GM12878 (cell line): ENCODE measurements around the gene ANKRD34A. TPM values are rescaled to one million over a fixed set of nuclear protein-coding genes. Genes with fewer than 3 reads are reported as not detected.

Experiments used
- CHD2 ChIP-seq: IDR thresholded peaks from 2 replicates; pipeline ENCODE4 v1.6.1; 2011; ENCODE audit warnings: low read depth, low read length, improper control_type of control experiment, borderline replicate concordance
- FOS ChIP-seq: IDR thresholded peaks from 3 replicates; pipeline ENCODE4 v1.6.1; 2011; ENCODE audit warnings: borderline replicate concordance; ENCODE audit not compliant: insufficient read length; ENCODE audit errors: extremely low read depth
- FOXM1 ChIP-seq: IDR thresholded peaks from 2 replicates; pipeline ENCODE4 v1.6.1; 2012; ENCODE audit warnings: low read depth, mild to moderate bottlenecking, inconsistent platforms, low read length, moderate library complexity
- IRF5 ChIP-seq: fragments of 450-650 bp; IDR thresholded peaks from 2 replicates; pipeline ENCODE4 v1.6.1; 2017; ENCODE audit warnings: borderline replicate concordance
- KDM1A ChIP-seq: fragments of 200-600 bp; sonication (generic); IDR thresholded peaks from 2 replicates; pipeline ENCODE4 v1.6.1; 2016; ENCODE audit warnings: borderline replicate concordance
- NR2C2 ChIP-seq: IDR thresholded peaks from 2 replicates; pipeline ENCODE4 v1.6.1; 2011; ENCODE audit warnings: borderline replicate concordance, low read depth; ENCODE audit not compliant: control insufficient read depth, insufficient read length
- PML ChIP-seq: IDR thresholded peaks from 2 replicates; pipeline ENCODE4 v1.6.1; 2012; ENCODE audit warnings: low read length, inconsistent platforms
- RELA ChIP-seq: fragments of 450-650 bp; IDR thresholded peaks from 2 replicates; pipeline ENCODE4 v1.8.0; 2014; ENCODE audit warnings: borderline replicate concordance; ENCODE audit not compliant: partially characterized antibody
- REST ChIP-seq: IDR thresholded peaks from 2 replicates; pipeline ENCODE4 v1.6.1; 2012; ENCODE audit warnings: mild to moderate bottlenecking, low read depth, low read length
- SUZ12 ChIP-seq: fragments of 200-600 bp; sonication (generic); IDR thresholded peaks from one replicate; pipeline ENCODE4 v1.6.1; 2018; ENCODE audit warnings: antibody characterized with exemption, mild to moderate bottlenecking; ENCODE audit not compliant: unreplicated experiment
- TBL1XR1 ChIP-seq: IDR thresholded peaks from 2 replicates; pipeline ENCODE4 v1.6.1; 2012; ENCODE audit warnings: low read depth, low read length, improper control_type of control experiment
- ZNF274 ChIP-seq: IDR thresholded peaks from one replicate; pipeline ENCODE4 v1.8.0; 2011; ENCODE audit not compliant: insufficient read length, insufficient read depth
- polyA plus RNA-seq, 11 experiments: library from polyadenylated mRNA; depleted of rRNA in 4 of 11; unstranded in 6 of 11; stranded (reverse) in 5 of 11; fragments of >200 nt; fragmentation: Nextera tagmentation in 4 of 11; fragmentation: Illumina TruSeq in 1 of 11; extraction: Ambion mirVana in 4 of 11; extraction: Trizol in 1 of 11; gene quantifications; 1 replicate in 1 of 11; 2 replicates in 10 of 11; pipeline versions ENCODE4 v1.2.1 to v1.2.3, GENCODE V29; 2011 to 2016; ENCODE audit warnings: inconsistent platforms in 2 of 11, missing spikeins in 2 of 11, low read depth in 1 of 11
- total RNA-seq, 4 experiments: library from RNA; depleted of rRNA in 3 of 4; stranded (reverse); fragments of >200 nt in 3 of 4; fragmentation: Illumina TruSeq in 1 of 4; extraction: Trizol in 1 of 4; gene quantifications; 2 replicates each; pipeline versions ENCODE4 v1.2.1 to v1.2.3, GENCODE V29; 2013 to 2021

ANKRD34A gene
- total and polyA plus RNA-seq, 10 of the 15 experiments (the other 5 are each of a cell fraction or from before 2014, with no cell fraction given) = 0.40 to 3.5 (median 1.6) TPM

GRCh38 chr1:145927063-145927886, 37.1 kb downstream of the ANKRD34A start, which contains the start of gene RBM8A (continued):
- TF ChIP-seq IRF5 (peak; percentile 26; the same call in 1 of the 2 replicates), PML (peak; percentile 96), TBL1XR1 (peak; percentile 46; the same call in 1 of the 2 replicates), FOS (no peak), KDM1A (no peak), SUZ12 (no peak), FOXM1 (0 out of 2 replicates have a peak, but pooled peaks have one; percentile 48), RELA (no peak), ZNF274 (no peak), NR2C2 (peak; percentile 75), CHD2 (peak; percentile 90), REST (no peak)
